HepG2 (cell line): Measurements from ENCODE around the gene OR5B12. TPM values are rescaled to one million over a fixed set of nuclear protein-coding genes. Genes with fewer than 3 reads are reported as not detected.

ENCODE experiments used
- ATAC-seq: fragments of 200-7000 bp; cut with Tn5 transposase; 3 replicates; pipeline ENCODE4 v1.9.1; 2020; ENCODE audit warnings: mild to moderate bottlenecking, moderate library complexity
- BruUV-seq: library from RNA; stranded (reverse); fragments of 400-500 nt; replicated peaks from 2 replicates; lab custom pipeline; 2021; lab: Mats Ljungman, UMichigan
- CTCF ChIA-PET: fragments of 300-600 bp; formaldehyde crosslinking; extraction: SDS; loops from one replicate; lab custom pipeline; 2021; ENCODE audit warnings: low total read pairs, inconsistent platforms, low intra/inter-chr PET ratio; lab: Yijun Ruan, JAX
- POLR2A ChIA-PET: fragments of 350-600 bp; sonication (Branson Sonifier 250); formaldehyde crosslinking; loops from one replicate; lab custom pipeline; 2020; ENCODE audit warnings: antibody characterized with exemption, inconsistent platforms; lab: Yijun Ruan, JAX
- DNase-seq: peaks from one replicate; pipeline ENCODE4 v3.0.0-alpha.2; 2015; ENCODE audit warnings: low spot score
- FAIRE-seq: peaks from 3 replicates; lab custom pipeline; 2011; peaks lifted over from hg19 to GRCh38; lab: Jason Lieb, UNC
- H2AFZ ChIP-seq: one replicate; pipeline ENCODE4 v1.6.1; 2011; ENCODE audit warnings: low read length, inconsistent platforms
- H3K27ac ChIP-seq: fragments of 300-600 bp; 3 replicates; pipeline ENCODE4 v1.8.0; 2011; ENCODE audit warnings: mixed run types, mild to moderate bottlenecking, mixed read lengths, low read length, inconsistent platforms; ENCODE audit not compliant: insufficient read depth; ENCODE audit errors: extremely low read length
- H3K27me3 ChIP-seq, 2 experiments: fragments of 200-600 bp in 1 of 2; 2 replicates in 1 of 2; 3 replicates in 1 of 2; pipeline versions ENCODE4 v1.6.0 to v1.8.0; 2011; ENCODE audit warnings: low read length in 2 of 2, mild to moderate bottlenecking in 2 of 2, moderate library complexity in 2 of 2, inconsistent platforms in 1 of 2; ENCODE audit not compliant: insufficient read depth in 2 of 2, control insufficient read depth in 1 of 2
- H3K36me3 ChIP-seq, 2 experiments: fragments of 200-600 bp in 1 of 2; replicated peaks in 1 of 2; 2 replicates in 1 of 2; 3 replicates in 1 of 2; pipeline versions ENCODE4 v1.5.1 to v1.8.0; 2011; ENCODE audit warnings: low read length in 2 of 2, inconsistent platforms in 1 of 2; ENCODE audit not compliant: insufficient read depth in 2 of 2, control insufficient read depth in 1 of 2
- H3K4me1 ChIP-seq: 2 replicates; pipeline ENCODE4 v1.5.1; 2012; ENCODE audit warnings: low read length, inconsistent platforms; ENCODE audit not compliant: insufficient read depth
- H3K4me2 ChIP-seq: 2 replicates; pipeline ENCODE4 v1.6.0; 2011; ENCODE audit warnings: low read depth, low read length, inconsistent platforms
- H3K4me3 ChIP-seq, 3 experiments: fragments of 200-600 bp in 1 of 3; sonication (generic), shearing (Covaris generic) in 1 of 3; replicated peaks in 1 of 3; 2 replicates each; pipeline ENCODE4 v1.5.1; 2011 to 2016; ENCODE audit warnings: low read length in 3 of 3, inconsistent platforms in 2 of 3, low read depth in 2 of 3, mild to moderate bottlenecking in 2 of 3, control low read depth in 1 of 3, mixed read lengths in 1 of 3; ENCODE audit not compliant: insufficient read depth in 1 of 3
- H3K79me2 ChIP-seq: one replicate; pipeline ENCODE4 v1.6.1; 2011; ENCODE audit warnings: low read length, inconsistent platforms; ENCODE audit not compliant: insufficient read depth
- H3K9ac ChIP-seq: 2 replicates; pipeline ENCODE4 v1.6.0; 2011; ENCODE audit warnings: mild to moderate bottlenecking, low read depth, low read length, inconsistent platforms; ENCODE audit not compliant: insufficient read depth
- H3K9me3 ChIP-seq: 2 replicates; pipeline ENCODE4 v1.5.1; 2012; ENCODE audit warnings: mild to moderate bottlenecking, low read length
- H4K20me1 ChIP-seq: 2 replicates; pipeline ENCODE4 v1.6.0; 2011; ENCODE audit warnings: inconsistent platforms, mild to moderate bottlenecking, low read length, moderate library complexity; ENCODE audit not compliant: insufficient read depth
- AKAP8 ChIP-seq: sonication (generic); formaldehyde crosslinking; IDR thresholded peaks from 2 replicates; pipeline ENCODE4 v1.5.1; 2020; ENCODE audit warnings: mild to moderate bottlenecking, missing genetic modification reagents
- EED ChIP-seq: sonication (generic); formaldehyde crosslinking; IDR thresholded peaks from 2 replicates; pipeline ENCODE4 v1.5.0; 2020; ENCODE audit warnings: mild to moderate bottlenecking, missing genetic modification reagents
- FOXM1 ChIP-seq: sonication (generic); formaldehyde crosslinking; IDR thresholded peaks from 2 replicates; pipeline ENCODE4 v1.5.0; 2020; ENCODE audit warnings: missing genetic modification reagents
- LCORL ChIP-seq, 2 experiments: fragments of 450-650 bp in 1 of 2; sonication (generic) in 1 of 2; formaldehyde crosslinking in 1 of 2; IDR thresholded peaks; 2 replicates each; pipeline versions ENCODE4 v1.5.0 to v1.6.1; 2017 to 2020; ENCODE audit warnings: antibody characterized with exemption in 1 of 2, missing genetic modification reagents in 1 of 2
- MZF1 ChIP-seq: sonication (generic); formaldehyde crosslinking; IDR thresholded peaks from 2 replicates; pipeline ENCODE4 v1.8.1; 2023; ENCODE audit warnings: mild to moderate bottlenecking, missing genetic modification reagents, borderline replicate concordance
- NFKB2 ChIP-seq: sonication (generic); formaldehyde crosslinking; IDR thresholded peaks from 2 replicates; pipeline ENCODE4 v1.4.0; 2020; ENCODE audit warnings: missing genetic modification reagents, borderline replicate concordance
- NR3C1 ChIP-seq: sonication (generic); formaldehyde crosslinking; IDR thresholded peaks from 2 replicates; pipeline ENCODE4 v1.4.0; 2020; ENCODE audit warnings: missing genetic modification reagents
- POLR2A ChIP-seq, 2 experiments: IDR thresholded peaks; 2 replicates each; pipeline ENCODE4 v1.6.1; 2011; ENCODE audit warnings: low read depth in 2 of 2, low read length in 2 of 2, mild to moderate bottlenecking in 1 of 2, moderate library complexity in 1 of 2; ENCODE audit not compliant: insufficient read depth in 1 of 2
- SP1 ChIP-seq, 2 experiments: fragments of 450-650 bp in 1 of 2; sonication (generic) in 1 of 2; formaldehyde crosslinking in 1 of 2; IDR thresholded peaks; 2 replicates each; pipeline versions ENCODE4 v1.4.0 to v1.6.1; 2016 to 2020; ENCODE audit warnings: missing genetic modification reagents in 1 of 2
- ZFP36 ChIP-seq: fragments of 150-350 bp; IDR thresholded peaks from 2 replicates; pipeline ENCODE4 v1.6.1; 2018; ENCODE audit warnings: borderline replicate concordance, low read length, low read depth; ENCODE audit not compliant: partially characterized antibody
- ZNF205 ChIP-seq: IDR thresholded peaks from 2 replicates; pipeline ENCODE4 v1.6.1; 2018; ENCODE audit warnings: missing biosample characterization, missing genetic modification reagents
- ZNF432 ChIP-seq: sonication (generic); formaldehyde crosslinking; IDR thresholded peaks from 2 replicates; pipeline ENCODE4 v1.5.0; 2020; ENCODE audit warnings: missing genetic modification reagents, mild to moderate bottlenecking, borderline replicate concordance
- in situ Hi-C: cut with HindIII; loops from 2 replicates; pipeline ENCODE4 v1.10.0; 2017; ENCODE audit warnings: low pct_unique_long_range_greater_than_20kb; ENCODE audit not compliant: extremely low pct_ligation_motif_present
- intact Hi-C: fragments of 100-400 bp; cut with micrococcal nuclease; formaldehyde crosslinking; loops from one replicate; pipeline ENCODE4 v1.10.0; 2022; ENCODE audit not compliant: unreplicated experiment
- polyA plus RNA-seq, 8 experiments: library from polyadenylated mRNA; depleted of rRNA in 3 of 8; stranded (reverse) in 7 of 8; unstranded in 1 of 8; fragments of >200 nt; fragmentation: Illumina TruSeq in 4 of 8; extraction: Trizol in 4 of 8; gene quantifications; 2 replicates each; pipeline versions ENCODE4 v1.2.1 to v1.2.3, GENCODE V29; 2011 to 2016; ENCODE audit warnings: low read depth in 4 of 8, missing spikeins in 1 of 8, mixed read lengths in 1 of 8; ENCODE audit not compliant: insufficient read depth in 1 of 8
- total RNA-seq, 5 experiments: library from RNA; depleted of rRNA; stranded (reverse); fragments of >200 nt; fragmentation: Illumina TruSeq; extraction: Trizol; gene quantifications; 2 replicates each; pipeline ENCODE4 v1.2.3, GENCODE V29; 2016; ENCODE audit warnings: low read depth in 1 of 5
- TF ChIP-seq, protein P1 (sequence below): sonication (generic); formaldehyde crosslinking; IDR thresholded peaks from 2 replicates; pipeline ENCODE4 v1.4.0; 2020; ENCODE audit warnings: missing genetic modification reagents
- TF ChIP-seq, protein P2 (sequence below): sonication (generic); formaldehyde crosslinking; IDR thresholded peaks from 2 replicates; pipeline ENCODE4 v1.4.0; 2020; ENCODE audit warnings: missing genetic modification reagents, low read depth, mild to moderate bottlenecking, borderline replicate concordance
- TF ChIP-seq, protein P3 (sequence below): IDR thresholded peaks from 2 replicates; pipeline ENCODE4 v1.6.1; 2016; ENCODE audit warnings: missing biosample characterization, missing genetic modification reagents, low read depth

OR5B12 gene
- total and polyA plus RNA-seq, 2 of the 13 experiments (the other 11 are each of a cell fraction or from before 2014, with no cell fraction given), result not detected

DNA sequence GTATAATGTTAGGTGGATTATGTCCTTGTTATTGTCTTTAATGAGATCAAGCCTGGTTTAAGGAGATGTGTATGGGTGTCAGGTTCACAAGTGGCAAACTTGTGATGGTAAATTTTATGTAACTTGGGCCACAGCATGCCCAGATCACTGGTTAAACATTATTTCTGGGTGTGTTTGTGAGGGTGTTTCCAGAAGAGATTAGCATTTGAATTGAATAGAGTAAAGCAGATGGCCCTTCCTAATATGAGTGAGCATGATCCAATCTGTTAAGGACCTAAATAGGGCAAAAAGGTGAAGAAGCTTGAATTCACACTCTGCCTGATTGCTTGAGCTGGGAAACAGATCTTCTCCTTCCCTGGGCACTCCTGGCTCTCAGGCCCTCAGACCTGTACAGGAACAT lies 45.1 kb upstream of the OR5B12 start:
- no peak for FAIRE-seq
- CTCF ChIA-PET, result no interaction called here
- no peaks in the 10 kb centered on the region for H3K9me3 ChIP-seq
- H3K4me1 ChIP-seq, result no peaks in the 10 kb centered on the region
- no peak overlapping the region for H2AFZ ChIP-seq
- H3K36me3 ChIP-seq, result no peaks in the 10 kb centered on the region
- in situ Hi-C loops (loop anchor here (25.0 kb wide), 1 partner anchor 325 kb away; no protein-coding TSS in a partner anchor), intact Hi-C loops (no loop called here)
- DNase-seq, result no peak
- H3K4me2 ChIP-seq, result no peak overlapping the region
- no peak for ATAC-seq
- H3K79me2 ChIP-seq, result no peaks in the 10 kb centered on the region
- H3K27me3 ChIP-seq, result no peaks in the 10 kb centered on the region
- no peak overlapping the region for H3K4me3 ChIP-seq
- no peak overlapping the region for H3K9ac ChIP-seq
- BruUV-seq, result no TSS peak
- POLR2A ChIA-PET, result no interaction called here
- no peak overlapping the region for H3K27ac ChIP-seq
- TF ChIP-seq ZNF205 (no peak), ZNF432 (no peak), AKAP8 (CRISPR knock-in tag) (no peak), LCORL (IDR thresholded peaks at IDR 0.05) (no peak), LCORL (CRISPR knock-in tag; IDR thresholded peaks at IDR 0.05) (no peak), MZF1 (CRISPR knock-in tag) (no peak), NR3C1 (CRISPR knock-in tag) (no peak), EED (CRISPR knock-in tag) (no peak), SP1 (IDR thresholded peaks at IDR 0.05) (no peak), SP1 (CRISPR knock-in tag; IDR thresholded peaks at IDR 0.05) (no peak), ZFP36 (no peak), POLR2A (IDR thresholded peaks at IDR 0.05; ENCODE audit: insufficient read depth in 1 of 2, low read depth in 2 of 2, low read length in 2 of 2) (no peak), NFKB2 (CRISPR knock-in tag) (no peak), FOXM1 (CRISPR knock-in tag) (no peak)
- TF ChIP-seq, protein P1, sequence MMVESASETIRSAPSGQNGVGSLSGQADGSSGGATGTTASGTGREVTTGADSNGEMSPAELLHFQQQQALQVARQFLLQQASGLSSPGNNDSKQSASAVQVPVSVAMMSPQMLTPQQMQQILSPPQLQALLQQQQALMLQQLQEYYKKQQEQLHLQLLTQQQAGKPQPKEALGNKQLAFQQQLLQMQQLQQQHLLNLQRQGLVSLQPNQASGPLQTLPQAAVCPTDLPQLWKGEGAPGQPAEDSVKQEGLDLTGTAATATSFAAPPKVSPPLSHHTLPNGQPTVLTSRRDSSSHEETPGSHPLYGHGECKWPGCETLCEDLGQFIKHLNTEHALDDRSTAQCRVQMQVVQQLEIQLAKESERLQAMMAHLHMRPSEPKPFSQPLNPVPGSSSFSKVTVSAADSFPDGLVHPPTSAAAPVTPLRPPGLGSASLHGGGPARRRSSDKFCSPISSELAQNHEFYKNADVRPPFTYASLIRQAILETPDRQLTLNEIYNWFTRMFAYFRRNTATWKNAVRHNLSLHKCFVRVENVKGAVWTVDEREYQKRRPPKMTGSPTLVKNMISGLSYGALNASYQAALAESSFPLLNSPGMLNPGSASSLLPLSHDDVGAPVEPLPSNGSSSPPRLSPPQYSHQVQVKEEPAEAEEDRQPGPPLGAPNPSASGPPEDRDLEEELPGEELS (CRISPR knock-in tag), result no peak
- TF ChIP-seq, protein P2, sequence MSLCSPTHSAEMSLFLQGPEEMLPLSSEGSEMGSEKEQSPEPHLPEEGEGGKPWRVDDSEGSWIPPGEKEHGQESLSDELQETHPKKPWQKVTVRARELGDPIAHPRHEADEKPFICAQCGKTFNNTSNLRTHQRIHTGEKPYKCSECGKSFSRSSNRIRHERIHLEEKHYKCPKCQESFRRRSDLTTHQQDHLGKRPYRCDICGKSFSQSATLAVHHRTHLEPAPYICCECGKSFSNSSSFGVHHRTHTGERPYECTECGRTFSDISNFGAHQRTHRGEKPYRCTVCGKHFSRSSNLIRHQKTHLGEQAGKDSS (CRISPR knock-in tag), result no peak
- TF ChIP-seq, protein P3, sequence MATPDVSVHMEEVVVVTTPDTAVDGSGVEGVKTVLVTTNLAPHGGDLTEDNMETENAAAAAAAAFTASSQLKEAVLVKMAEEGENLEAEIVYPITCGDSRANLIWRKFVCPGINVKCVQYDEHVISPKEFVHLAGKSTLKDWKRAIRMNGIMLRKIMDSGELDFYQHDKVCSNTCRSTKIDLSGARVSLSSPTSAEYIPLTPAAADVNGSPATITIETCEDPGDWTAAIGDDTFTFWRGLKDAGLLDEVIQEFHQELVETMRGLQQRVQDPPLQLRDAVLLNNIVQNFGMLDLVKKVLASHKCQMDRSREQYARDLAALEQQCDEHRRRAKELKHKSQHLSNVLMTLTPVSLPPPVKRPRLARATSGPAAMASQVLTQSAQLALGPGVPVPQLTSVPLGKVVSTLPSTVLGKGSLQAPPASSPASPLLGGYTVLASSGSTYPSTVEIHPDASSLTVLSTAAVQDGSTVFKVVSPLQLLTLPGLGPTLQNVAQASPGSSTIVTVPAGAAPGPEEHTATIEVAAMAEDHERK (CRISPR knock-in tag), result no peak
- no peaks in the 10 kb centered on the region for H4K20me1 ChIP-seq
